HT-29 (cell line): ENCODE data around the gene RNF39. TPM values are rescaled to one million over a fixed set of nuclear protein-coding genes. Genes with fewer than 3 reads are reported as not detected.

ENCODE experiments used
- DNase-seq: peaks from one replicate; pipeline ENCODE4 v3.0.0-alpha.2; 2015; ENCODE audit warnings: low spot score
- total RNA-seq: library from RNA; depleted of rRNA; stranded (reverse); fragments of >200 nt; shearing (Covaris generic); gene quantifications from 2 replicates; pipeline ENCODE4 v1.2.3, GENCODE V29; 2014

RNF39 gene
- total RNA-seq, 1 experiment from 2014 or later, result 6.5 TPM

DNA sequence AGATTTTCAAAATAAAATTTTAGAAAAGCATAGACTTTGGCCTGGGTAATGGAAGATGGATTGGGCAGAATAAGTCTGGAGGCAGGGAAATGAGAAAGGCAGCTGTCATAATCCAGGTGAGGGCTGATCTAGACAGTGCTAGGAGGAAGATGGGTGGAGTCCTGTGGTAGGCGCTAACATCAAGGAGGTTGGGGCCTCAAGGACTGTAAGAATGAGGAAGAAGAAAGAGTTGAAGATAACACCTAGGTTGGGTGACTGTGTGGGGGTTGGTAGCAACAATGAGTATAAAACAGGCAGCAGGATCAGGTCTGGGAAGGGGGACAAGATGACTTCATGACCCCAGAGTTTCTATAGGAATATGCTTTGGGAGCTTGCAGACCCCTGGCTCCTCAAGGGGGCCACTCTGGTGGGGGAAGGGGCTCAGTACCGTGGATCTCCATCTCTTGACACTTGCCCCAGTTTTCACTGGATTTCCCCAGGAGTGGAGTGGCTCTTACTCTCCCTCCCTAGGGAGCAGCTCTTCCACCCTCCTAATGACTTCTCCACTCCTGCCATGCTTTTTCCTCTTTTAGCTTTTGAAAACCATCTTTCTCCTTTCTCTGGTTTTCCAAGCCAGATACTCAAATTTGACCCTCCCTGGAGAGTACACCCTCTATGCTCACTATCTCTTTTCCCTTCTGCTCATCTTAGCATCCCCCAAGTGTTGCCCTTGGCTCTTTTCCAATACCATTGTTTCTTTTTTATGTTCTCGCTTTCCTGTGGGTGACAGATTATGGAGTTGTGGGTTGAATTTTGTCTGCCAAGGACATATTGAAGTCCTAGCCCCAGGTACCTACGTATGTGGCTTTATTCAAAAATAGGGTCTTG is 22.6 kb upstream of the RNF39 start:
- DNase-seq, result peak; percentile 79

DNA sequence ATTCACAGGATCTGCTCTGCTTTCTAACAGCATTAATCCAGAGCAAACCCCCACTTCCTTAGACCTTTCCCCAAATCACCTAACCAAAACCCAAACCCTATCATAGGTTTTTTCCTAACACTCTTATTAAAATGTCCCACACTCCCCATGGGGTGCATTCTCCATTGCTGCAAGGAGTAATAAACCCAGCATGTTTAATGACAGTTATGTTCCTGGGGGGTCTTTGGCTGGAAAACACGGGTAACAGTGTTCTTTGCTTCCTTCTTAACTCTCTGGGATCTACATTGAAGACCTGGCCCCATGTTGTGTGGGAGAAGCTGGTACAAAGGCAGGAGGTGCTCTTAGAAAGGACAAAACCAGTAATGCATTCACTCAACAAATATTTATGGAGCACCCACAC is 21.3 kb upstream of the RNF39 start:
- DNase-seq, result no peak

DNA sequence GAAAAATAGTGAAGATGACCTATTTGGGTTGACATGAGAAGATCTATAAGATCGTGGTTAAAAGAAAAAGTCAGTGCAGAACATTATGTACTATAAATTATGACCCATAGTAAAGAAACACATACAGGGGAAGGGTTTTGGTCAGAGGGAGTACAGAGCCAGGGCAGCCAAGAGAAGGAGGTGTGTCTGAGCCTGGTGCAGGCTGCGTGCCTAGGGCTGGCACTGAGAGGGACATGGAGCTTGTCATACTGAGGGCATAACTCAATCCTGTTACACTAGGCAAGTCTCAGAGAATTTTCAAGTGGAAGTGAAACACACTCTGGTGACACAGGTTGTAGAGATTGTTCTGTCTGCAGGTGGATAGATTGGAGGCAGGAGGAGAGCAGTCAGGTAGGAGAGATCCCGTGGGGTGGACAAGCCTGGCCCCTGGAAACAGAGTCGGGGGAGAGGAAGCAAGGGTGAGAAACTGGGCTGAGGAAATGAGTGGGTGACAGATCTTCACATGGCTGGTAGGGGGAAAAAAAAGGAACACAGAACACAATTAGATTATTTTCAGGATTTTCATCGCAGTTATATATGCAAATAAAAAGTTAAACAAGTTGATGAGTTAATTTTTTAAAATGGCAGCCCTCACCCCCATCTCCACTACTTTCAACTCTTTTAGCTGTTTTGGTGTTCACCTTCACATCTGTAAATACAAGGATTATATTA is 18.5 kb upstream of the RNF39 start:
- no peak for DNase-seq

DNA sequence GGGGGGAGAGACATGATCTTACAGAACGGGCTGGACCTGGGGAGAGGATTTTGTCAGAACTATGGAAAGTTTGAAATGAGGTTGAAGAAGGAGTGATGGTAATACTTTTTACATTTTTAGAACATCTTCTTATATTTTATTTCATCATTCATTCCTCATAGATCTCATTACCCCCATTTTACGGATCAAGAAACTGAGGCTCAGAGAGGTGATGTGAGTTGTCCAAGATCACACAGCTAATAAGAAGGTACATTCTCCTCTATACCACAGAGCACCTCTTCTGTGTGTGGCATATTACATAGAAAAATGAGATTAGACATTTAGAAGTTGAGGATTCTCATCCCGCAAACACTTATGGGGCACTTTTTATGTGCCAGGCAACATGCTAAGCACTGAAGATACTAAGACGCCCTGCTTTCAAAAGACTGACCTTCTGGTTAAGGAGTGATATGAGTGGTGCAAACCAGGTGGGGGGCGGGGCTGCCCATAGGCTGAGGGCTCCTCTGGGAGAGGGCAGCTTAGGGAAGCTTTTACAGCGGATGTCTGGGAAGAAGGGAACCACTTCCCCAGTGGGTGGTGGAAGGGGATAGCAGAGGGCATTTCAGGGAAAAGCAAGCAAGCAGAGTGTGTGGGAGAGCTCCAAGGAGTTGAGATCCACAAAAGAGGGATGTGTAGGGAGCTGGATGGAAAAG is 17.4 kb upstream of the RNF39 start:
- no peak for DNase-seq

DNA sequence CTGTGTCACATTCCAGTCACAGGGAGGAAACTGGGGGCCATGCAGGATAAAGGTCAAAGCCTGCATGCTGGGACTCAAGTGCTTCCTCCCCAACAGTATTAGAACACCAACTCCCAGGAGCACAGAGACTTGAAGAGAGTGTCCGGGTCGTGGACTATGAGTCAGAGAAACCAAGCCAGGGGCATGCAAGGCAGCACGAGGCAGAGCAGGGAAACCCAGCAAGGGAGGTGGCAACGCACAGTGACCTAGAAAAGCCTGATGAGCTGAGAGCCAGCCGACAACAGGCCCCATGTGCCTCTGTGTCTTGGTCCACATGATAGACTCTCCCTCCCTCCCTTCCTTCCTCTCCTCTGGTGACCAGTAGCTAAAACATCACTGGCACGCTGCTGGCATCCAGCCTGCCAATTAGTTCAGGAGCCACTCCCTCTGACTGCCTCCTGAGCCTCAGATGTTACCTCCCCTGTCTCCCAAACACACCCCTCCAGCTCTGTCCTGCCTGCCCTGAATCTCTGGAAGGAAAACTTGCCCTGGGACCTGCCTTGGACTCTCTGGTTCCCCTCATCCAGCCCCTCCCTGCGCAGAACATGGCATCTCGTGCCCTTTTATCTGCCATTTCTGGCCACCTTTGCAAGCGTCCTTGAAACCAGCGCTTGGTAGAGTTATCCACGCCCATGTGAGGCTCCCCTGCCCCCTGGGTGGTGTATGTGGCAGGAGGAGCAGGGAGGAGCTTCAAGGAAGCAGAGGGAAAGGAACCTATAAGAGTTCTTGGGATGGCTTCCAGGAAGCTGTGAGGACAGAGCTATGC is 16.2 kb upstream of the RNF39 start:
- peak; percentile 89 for DNase-seq

DNA sequence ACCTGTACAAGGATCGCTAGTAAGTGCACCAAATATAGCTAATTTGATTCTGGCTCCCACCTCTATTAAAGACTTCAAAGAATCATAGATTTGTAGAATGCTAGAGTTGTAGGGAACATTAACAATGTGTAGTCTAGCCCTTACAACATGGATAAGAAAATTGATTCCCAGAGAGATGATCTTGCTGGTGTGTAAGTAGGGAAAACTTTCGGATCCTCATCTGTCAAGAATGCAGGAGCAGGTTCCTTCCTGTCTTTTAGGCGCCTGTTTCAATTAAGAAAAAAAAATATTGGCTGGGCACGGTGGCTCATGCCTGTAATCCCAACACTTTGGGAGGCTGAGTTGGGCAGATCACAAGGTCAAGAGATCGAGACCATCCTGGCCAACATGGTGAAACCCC is 12.3 kb upstream of the RNF39 start:
- DNase-seq, result no peak

DNA sequence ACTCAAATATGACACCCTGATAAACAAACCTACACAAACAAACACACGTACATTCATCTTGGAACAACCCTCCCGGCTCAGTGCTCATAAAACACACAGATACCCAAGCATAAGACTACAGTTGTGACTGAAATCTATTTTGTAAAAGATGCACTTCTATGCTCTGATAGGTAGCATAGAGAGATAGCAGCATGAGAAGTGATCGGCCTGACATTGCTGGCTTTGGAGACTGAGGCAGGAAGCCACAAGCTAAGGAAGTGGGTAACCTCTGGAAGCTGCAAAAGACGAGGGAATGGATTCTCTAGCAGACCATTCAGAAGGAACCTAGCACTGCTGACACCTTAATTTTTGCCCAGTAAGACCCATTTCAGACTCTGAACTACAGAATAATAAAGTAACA is 1.6 kb upstream of the RNF39 start:
- peak; percentile 0 for DNase-seq

DNA sequence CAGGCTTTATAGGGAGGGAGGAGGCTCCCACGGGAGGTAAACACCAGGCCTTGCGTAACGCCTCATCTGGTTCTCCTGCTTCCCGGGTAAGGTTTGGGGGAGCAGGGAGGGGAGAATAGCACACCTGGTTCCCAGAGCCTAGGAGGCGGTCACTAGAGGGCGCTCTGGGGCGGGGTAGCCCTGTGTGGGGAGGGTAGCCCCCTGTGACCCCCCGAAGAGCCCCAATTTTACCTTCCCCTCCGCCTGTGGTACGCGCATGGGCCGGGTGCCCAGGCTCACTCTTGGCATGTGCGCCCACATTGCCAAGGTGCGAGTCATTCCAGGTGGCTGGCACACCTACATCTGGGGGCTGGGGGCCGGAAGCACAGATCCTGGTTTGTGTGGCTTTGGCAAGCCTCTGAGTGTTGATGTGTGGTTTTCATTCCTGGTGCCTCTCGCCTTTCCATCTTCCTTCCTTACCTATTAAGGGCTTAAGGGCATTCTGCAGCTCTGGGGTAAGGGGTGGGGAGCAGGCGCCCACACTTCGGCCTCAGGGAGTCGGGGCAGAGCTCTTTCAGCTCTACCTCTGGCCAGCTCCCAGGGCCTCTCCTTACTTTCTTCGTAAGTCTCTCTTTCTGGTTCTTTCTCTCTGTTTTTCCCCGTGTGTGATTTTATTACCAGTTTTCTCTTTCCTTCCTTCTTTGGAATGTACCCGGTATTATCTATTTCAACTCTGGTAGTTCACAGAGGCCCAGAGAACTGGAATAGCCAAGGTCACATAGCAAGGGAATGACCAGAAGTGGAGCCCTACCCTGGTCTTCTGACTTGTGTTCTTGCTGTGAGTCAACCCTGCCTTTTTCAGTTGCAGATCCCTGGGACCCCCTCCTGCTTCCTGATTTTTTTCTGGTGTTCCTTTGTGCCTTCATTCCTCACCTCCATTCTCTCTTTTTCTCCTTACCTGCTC is 492 bp upstream of the RNF39 start:
- peak; percentile 80 for DNase-seq

DNA sequence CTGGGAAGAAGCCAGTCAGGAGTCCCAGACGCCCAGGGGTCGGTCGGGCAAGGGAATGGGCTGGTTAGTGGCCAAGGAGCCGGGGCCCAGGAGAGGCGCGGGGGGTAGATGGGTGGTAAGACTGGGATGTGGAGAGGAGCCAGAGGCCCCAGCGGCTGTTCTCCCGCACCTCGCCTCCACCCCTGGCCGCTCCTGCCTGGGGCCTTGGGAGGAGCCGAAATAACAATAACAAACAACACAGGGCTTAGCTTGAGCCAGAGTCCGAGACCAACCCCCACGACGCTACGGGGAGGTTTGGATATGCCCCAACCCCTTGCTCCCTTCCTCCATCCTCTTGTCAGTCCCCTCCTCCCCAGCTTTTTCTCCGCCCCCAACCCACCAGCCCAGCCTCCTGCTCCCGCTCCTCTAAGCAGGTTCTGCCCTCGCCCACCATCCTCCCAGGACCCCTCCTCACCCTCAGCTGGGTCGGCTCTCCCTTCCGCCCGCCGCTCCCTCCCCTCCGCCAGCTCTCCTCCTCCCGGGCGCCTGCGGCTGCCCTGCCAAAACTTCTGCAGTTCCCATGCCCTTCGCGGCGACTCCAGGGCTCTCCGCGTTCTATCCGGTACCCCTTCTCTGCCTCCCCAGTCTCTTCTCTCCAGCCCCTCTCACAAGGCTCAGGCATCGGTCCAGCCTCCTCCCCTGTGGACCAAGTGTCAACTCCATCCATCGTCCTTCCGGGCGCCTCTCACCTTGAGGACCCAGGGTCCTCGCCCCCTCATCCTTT is 1.1 kb downstream of the RNF39 start:
- DNase-seq, result peak; percentile 19

DNA sequence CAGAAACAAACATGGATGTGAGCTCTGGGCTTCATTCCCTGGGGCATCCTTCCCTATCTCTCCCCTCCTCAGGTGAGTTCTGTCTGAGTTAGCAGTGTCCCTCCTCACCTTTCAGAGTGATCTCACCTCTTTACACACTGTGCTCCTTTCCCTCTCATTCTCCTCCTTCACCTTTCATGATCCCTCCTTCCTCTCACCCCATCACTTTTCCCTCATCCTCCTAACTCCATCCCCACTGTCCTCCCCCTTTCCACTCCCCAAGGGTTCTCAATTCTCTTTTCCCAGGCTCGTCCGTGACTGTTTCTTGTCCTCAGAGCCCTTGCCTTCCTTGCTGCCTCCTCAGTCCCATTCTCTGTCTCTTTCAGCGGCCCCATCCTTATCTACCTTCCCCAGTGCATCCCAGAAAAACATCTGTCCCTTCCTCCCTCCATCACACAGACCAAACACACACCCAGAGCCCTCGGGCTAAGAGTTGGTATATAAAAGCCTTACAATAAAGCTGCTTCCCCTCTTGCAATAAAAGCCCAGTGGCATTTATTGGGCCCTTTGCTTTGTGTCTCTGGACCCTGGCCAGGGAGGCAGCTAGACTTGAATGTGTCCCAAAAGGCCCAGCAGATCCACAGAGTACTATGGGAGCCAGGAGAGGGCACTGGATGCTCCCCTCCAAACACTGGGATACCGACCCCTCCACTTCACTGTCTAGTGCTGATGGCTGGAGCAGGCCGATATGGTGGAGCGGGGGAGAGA is 1.9 kb downstream of the RNF39 start:
- DNase-seq, result peak; percentile 16

DNA sequence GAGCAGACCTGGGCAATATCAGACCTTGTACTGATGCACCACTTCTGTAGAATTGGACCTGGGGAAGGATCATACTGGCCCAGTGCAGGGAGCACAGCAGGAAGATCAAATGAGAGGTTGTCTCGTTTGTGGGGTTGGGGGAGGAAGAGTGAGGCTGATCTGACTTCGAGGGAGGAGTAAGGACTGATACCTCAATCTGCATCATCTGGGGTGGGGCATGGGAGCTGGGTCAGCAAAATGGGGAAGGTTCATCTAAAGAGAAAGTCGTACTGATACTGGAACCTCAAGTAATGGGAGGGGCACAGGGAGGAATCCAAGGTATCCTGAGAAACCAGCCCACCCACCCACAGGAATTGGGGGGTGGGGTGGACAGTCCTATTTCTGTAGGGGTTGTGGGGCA is 3.7 kb downstream of the RNF39 start:
- DNase-seq, result no peak

DNA sequence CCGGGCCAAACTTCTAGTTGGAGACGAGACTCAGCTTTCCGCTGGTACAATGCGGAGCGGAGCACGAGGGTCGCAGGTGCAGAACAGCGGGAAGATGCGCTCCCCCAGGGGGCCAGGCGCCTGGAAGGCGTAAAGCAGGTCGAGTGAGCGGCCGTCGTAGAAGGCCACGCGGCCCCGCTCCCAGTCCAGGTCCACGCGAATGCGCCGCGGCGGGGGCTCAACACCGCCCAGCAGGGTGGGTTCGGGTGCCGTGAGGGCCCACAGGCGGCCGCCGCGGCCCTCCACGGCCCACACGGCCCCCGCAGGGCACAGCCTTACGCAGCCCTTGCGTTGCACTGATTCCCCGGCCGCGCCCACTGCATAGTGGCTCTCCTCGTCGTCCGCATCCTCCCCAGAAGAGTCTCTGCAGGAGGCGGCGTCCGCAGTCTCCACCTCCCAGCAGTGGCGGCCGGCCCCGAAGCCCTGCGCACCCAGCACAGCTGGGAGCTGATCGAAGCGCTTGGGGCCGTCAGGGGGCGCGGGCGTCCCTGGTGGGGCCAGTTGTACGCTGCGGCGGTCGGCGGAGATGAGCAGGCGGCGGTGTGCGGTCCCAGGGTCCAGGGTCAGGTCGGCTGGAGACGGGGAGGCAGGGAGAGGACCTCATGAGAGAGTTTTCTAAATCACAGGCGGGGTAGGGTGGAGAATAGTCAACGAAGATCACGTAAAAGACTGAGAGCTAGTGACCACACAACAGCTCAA is 4.3 kb downstream of the RNF39 start:
- no peak for DNase-seq

DNA sequence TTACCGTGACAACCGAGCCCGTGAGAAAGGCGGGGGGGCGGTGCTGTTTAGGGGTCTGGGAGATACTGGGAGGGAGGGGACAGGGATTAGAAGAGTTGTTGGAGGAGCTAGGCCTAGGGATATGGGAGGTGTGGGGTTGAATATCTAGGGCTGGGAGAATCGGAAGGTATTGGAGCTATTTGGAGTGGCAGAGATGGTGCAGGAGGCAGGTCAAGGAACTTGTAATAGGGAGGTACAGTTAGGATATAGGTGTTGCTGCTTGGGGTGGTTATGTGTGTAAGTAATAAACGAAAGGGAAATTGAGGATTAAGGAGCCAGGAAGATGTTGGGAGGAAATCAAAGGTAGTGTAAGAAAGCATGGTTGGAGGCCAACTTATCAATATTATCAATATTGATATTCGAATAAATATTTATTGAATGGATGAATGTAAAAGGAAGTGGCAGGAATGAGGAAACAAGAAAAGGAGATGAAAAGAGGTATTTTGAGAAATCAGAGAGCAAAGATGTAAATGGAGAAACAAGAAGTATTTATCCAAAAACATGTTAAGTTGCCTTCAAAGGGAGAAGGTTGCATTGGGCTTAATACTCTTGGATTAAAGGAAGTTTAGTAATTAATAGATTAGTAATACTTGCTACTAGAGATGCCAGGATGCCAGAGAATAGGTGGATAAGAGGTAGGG is 8.0 kb downstream of the RNF39 start:
- DNase-seq, result no peak

DNA sequence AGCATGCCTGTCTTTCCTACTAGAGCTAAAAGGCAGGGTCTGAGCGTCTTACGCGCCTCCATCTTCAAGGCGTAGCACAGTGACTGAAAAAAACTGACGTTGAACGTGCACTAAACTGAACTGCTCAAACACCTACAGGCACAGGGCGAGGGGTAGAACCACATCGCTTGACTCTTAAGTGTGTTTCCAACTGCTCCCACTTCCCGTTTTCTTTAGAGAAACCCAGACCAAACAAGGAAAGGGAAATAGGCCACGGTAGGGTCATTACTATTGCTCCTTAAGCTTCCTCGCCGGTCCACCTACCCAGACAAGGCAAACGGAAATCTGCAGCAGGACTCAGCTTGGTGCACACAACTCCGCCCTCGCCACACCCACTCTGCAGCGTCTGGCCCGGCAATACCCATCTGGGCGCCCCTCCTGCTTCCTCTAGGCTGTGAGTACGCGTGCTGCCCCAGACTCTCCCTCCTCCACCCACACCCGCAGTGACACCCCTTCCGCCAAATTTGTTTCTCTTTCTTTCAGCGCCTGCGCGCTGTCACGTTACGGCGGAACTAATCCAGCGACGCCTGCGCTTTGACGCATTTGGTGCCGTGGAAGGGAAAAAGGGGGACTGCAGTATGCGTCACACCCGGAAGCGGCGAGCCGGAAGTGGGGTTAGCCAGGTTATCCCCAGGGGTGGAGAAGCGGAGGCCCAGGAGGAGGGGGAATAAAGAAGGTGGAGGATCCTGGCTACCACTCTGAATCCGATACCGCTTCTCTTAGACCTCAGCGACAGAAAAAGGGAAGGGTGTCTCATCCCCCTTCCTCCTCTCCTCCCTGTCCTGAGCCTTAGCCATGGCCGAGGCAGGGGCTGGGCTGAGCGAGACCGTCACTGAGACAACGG is 8.8 kb downstream of the RNF39 start, which contains the start of gene PPP1R11:
Gene PPP1R11 (plus strand): TSS at position 622 of the 883 bp plus-strand sequence. CDS start 213 bp downstream, at position 835.
- peak; percentile 98 for DNase-seq

DNA sequence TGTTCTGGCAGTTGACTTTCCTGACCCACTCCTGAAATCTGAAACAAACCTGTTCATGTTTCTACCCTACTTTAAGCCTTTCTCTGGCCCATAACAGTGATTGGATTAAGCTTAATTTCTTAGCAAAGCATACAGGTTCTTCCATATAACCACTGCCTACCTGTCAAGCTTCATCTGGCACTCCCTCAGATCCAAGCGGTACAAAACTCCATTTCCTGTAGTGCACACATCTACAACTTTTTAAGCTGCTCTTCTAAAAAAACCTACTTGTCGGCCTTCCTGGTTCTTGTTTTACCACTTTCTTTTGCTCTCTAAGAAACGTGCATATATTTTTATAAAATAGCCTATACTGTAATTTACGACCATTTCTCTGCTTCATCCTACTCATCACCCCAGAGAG is 9.5 kb downstream of the RNF39 start:
- peak; percentile 44 for DNase-seq

DNA sequence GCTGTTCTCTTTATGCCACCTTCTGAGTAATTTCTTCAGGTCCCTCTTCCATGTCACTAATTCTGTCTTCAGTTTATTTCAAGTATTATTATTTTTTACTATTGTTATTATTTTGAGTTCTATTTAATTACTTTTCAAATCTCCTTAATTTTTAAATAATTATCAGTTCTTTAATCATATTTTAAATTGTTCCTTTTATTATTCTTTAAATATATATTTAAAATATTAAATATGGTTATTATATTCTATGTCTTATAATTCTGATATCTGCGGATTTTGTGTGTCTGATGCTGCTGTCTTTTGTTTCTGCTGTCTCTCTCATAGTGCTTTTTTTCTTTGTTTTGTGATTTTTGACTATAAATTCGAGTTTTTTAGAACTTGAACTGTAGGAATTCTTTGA is 12.3 kb downstream of the RNF39 start:
- no peak for DNase-seq
